GM06990 (cell line): ENCODE results near the gene PSMB10.

Experiments used
- DNase-seq: peaks from one replicate; pipeline ENCODE4 v3.0.0-alpha.2; 2011; ENCODE audit not compliant: insufficient read length; ENCODE audit errors: extremely low read depth
- H3K27me3 ChIP-seq: replicated peaks from 2 replicates; pipeline ENCODE4 v1.6.0; 2011; ENCODE audit warnings: low read length; ENCODE audit not compliant: control insufficient read depth, insufficient read depth
- H3K36me3 ChIP-seq: 2 replicates; pipeline ENCODE4 v1.5.1; 2011; ENCODE audit warnings: low read length; ENCODE audit not compliant: control insufficient read depth, insufficient read depth
- H3K4me3 ChIP-seq: replicated peaks from 2 replicates; pipeline ENCODE4 v1.5.1; 2011; ENCODE audit warnings: low read depth, mild to moderate bottlenecking, control low read depth, low read length
- TF ChIP-seq, protein P1 (sequence below): IDR thresholded peaks from 2 replicates; pipeline ENCODE4 v1.5.1; 2011; ENCODE audit warnings: low read length, control low read depth, mild to moderate bottlenecking, inconsistent platforms; ENCODE audit not compliant: insufficient read depth, poor library complexity, severe bottlenecking

The PSMB10 gene

DNA sequence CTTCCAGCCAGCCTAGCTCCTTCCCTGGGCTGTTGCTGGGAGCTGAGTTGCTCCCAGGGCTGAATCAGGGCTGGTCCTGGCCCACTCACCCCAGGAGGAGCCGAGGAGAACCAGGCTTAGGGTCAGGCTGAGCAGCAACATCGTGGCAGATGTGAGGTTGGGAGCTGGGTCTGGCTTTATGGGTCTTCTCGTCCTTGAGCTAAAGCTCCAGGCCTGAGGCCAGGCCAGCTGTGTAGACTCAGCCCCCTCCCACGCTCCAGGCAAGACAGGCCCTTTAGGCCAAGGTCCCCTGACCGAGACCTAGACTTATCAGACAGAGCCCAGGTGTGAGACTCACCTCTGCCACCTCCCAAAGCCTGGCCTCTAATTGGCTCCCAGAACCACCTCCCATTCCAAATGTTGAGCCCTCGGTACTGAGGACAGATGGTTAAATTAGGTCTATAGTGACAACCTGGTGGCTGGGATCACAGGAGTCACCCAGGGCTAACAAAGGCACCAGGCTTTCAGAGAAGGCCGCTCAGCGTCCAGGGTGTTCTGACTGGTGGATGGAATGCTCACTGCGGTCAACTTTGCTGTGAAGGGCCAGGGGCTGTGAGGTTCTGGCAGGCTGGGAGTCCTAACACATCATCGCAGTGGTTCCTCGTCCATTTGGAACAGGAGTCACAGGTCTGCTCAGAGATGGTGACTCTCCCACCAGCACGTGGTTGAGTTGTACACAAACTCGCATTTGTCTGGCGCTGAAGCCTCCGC, 4.8 kb downstream of the PSMB10 start, which contains the start of gene CTRL:
Gene CTRL, minus strand, starts transcription at position 151 of the 750 bp plus-strand sequence. Its CDS starts 10 bp downstream, at position 141.
- no peak for DNase-seq
- Histone ChIP-seq H3K36me3 (peaks cover 60% of the 10 kb centered on the region), H3K4me3 (no peak within 1 kb of the TSS), H3K27me3 (no peaks in the 10 kb centered on the region)
- TF ChIP-seq, protein P1, sequence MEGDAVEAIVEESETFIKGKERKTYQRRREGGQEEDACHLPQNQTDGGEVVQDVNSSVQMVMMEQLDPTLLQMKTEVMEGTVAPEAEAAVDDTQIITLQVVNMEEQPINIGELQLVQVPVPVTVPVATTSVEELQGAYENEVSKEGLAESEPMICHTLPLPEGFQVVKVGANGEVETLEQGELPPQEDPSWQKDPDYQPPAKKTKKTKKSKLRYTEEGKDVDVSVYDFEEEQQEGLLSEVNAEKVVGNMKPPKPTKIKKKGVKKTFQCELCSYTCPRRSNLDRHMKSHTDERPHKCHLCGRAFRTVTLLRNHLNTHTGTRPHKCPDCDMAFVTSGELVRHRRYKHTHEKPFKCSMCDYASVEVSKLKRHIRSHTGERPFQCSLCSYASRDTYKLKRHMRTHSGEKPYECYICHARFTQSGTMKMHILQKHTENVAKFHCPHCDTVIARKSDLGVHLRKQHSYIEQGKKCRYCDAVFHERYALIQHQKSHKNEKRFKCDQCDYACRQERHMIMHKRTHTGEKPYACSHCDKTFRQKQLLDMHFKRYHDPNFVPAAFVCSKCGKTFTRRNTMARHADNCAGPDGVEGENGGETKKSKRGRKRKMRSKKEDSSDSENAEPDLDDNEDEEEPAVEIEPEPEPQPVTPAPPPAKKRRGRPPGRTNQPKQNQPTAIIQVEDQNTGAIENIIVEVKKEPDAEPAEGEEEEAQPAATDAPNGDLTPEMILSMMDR: no peak

DNA sequence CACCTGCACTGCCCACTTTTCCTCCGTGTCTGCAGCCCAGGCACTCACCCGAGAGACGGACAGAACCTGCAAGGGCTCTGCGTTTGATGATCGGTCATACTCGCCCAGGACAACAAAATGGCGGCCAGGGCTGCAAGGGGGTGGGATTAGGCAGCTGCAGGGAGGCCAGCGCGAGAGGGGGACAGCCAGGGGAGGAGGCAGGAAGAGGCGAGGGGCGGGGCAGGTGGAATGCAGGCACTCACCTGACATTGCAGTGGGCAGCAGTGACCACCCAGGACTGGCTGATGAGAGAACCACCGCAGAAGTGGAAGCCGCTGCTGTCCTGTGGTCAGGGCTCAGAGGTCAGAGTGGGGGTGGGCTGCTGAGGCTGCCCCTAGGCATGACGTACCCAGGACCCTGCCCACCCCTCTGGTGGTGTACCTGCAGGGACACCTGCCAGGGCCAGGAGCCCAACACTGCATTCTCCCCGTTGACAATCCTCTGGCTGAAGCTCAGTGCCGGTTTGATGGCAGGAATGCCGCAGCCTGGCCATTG, 5.9 kb downstream of the PSMB10 start:
- Histone ChIP-seq H3K4me3 (no peak overlapping the region), H3K36me3 (peaks cover 61% of the 10 kb centered on the region), H3K27me3 (no peaks in the 10 kb centered on the region)
- TF ChIP-seq, protein P1: no peak
- no peak for DNase-seq

DNA sequence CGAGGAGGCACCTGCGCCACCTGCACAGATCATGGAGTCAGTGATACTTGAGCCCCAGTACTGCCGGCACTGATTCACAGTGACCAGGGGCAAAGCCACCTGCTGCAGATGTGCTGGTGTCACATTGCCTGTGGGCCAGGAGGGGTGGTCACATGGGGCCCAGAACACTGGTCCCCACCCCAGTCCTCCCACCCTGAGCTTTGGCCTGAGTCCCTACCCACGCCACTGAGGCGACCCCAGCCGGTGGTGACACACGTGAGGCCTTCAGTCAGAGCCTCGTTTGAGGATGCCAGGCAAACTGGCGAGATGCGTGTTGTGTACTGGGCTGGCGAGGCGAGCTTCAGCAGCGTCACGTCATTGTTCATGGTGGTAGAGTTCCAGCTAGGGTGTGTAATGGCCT, 6.5 kb downstream of the PSMB10 start:
- H3K27me3 ChIP-seq: no peaks in the 10 kb centered on the region
- no peak overlapping the region for H3K4me3 ChIP-seq
- TF ChIP-seq, protein P1: no peak
- no peak for DNase-seq
- peaks cover 59% of the 10 kb centered on the region for H3K36me3 ChIP-seq

DNA sequence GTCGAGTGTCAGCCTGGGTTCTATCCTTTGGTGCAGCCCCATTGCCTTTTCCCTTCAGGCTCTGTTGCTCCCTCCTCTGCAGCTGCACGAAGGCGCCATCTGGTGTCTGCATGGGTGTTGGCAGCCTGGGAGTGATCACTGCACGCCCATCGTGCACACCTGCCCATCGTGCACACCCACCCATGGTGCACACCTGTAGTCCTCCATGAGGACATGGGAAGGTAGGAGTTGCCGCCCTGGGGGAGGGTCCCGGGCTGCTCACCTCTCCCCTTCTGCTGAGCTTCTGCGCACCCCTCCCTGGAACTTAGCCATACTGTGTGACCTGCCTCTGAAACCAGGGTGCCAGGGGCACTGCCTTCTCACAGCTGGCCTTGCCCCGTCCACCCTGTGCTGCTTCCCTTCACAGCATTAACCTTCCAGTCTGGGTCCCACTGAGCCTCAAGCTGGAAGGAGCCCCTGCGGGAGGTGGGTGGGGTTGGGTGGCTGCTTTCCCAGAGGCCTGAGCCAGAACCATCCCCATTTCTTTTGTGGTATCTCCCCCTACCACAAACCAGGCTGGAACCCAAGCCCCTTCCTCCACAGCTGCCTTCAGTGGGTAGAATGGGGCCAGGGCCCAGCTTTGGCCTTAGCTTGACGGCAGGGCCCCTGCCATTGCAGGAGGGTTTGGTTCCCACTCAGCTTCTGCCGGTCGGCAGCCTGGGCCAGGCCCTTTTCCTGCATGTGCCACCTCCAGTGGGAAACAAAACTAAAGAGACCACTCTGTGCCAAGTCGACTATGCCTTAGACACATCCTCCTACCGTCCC, 7.9 kb downstream of the PSMB10 start:
- no peaks in the 10 kb centered on the region for H3K27me3 ChIP-seq
- TF ChIP-seq, protein P1: peak; percentile 97
- H3K36me3 ChIP-seq: peaks cover 46% of the 10 kb centered on the region
- DNase-seq: peak; percentile 59
- H3K4me3 ChIP-seq: no peak overlapping the region

DNA sequence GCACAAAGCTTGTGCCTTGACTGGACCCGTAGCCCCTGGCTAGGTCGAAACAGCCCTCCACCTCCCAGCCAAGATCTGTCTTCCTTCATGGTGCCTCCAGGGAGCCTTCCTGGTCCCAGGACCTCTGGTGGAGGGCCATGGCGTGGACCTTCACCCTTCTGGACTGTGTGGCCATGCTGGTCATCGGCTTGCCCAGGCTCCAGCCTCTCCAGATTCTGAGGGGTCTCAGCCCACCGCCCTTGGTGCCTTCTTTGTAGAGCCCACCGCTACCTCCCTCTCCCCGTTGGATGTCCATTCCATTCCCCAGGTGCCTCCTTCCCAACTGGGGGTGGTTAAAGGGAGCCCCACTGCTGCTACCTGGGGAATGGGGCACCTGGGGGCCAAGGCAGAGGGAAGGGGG, 8.5 kb downstream of the PSMB10 start:
- TF ChIP-seq, protein P1: no peak
- Histone ChIP-seq H3K27me3 (no peaks in the 10 kb centered on the region), H3K36me3 (peaks cover 46% of the 10 kb centered on the region), H3K4me3 (no peak overlapping the region)
- DNase-seq: no peak
